ENCODE measurements around the gene ENPP3. TPM values are rescaled to one million over a fixed set of nuclear protein-coding genes. Genes with fewer than 3 reads are reported as not detected.

ENPP3 gene
- total and polyA plus RNA-seq, 2 of the 13 experiments (the other 11 are each of a cell fraction or from before 2014, with no cell fraction given) = 40.0 to 75.4 TPM

- TF ChIP-seq ATF6 (CRISPR knock-in tag; conservative IDR thresholded peaks at IDR 0.05) = no peak
- TF ChIP-seq DPF2 (CRISPR knock-in tag; IDR thresholded peaks at IDR 0.05; ENCODE audit: borderline replicate concordance, low read depth) = peak; percentile 80; the same call in 1 of the 2 replicates
- no peak for TF ChIP-seq CHD2 (IDR thresholded peaks at IDR 0.05; ENCODE audit: low read depth, low read length)
- TF ChIP-seq ZNF230 (CRISPR knock-in tag; IDR thresholded peaks at IDR 0.05) = no peak
- no peak for TF ChIP-seq KLF6 (CRISPR knock-in tag; IDR thresholded peaks at IDR 0.05)
- no peak for TF ChIP-seq KLF12 (CRISPR knock-in tag; IDR thresholded peaks at IDR 0.05; ENCODE audit: borderline replicate concordance)
- no peak for TF ChIP-seq SIX4 (CRISPR knock-in tag; IDR thresholded peaks at IDR 0.05)
- TF ChIP-seq FUBP1 (CRISPR knock-in tag; IDR thresholded peaks at IDR 0.05; ENCODE audit: borderline replicate concordance) = no peak
- no peak for TF ChIP-seq CCAR2 (optimal IDR thresholded peaks at IDR 0.05; ENCODE audit: low read depth, low read length)
- TF ChIP-seq ZBTB7B (CRISPR knock-in tag; IDR thresholded peaks at IDR 0.05) = 0 out of 2 replicates have a peak, but pooled peaks have one; percentile 20
- no peak for TF ChIP-seq ZNF382 (CRISPR knock-in tag; IDR thresholded peaks at IDR 0.05; ENCODE audit: borderline replicate concordance)
- TF ChIP-seq DRAP1 (CRISPR knock-in tag; IDR thresholded peaks at IDR 0.05) = peak; percentile 53; the same call in 1 of the 2 replicates
- TF ChIP-seq MED8 (CRISPR knock-in tag; IDR thresholded peaks at IDR 0.05; ENCODE audit: insufficient replicate concordance) = peak; percentile 78
- no peak for TF ChIP-seq FOXA1 (IDR thresholded peaks at IDR 0.05)
- TF ChIP-seq FOXA1 (CRISPR knock-in tag; IDR thresholded peaks at IDR 0.05) = peak; percentile 80
- TF ChIP-seq ZNF275 (CRISPR knock-in tag; IDR thresholded peaks at IDR 0.05; ENCODE audit: borderline replicate concordance) = no peak
- TF ChIP-seq ATF7 (IDR thresholded peaks at IDR 0.05) = no peak
- TF ChIP-seq ATF7 (CRISPR knock-in tag; IDR thresholded peaks at IDR 0.05) = no peak
- peak; percentile 29; the same call in 1 of the 2 replicates for TF ChIP-seq HNF1B (CRISPR knock-in tag; IDR thresholded peaks at IDR 0.05)
- TF ChIP-seq AHR (CRISPR knock-in tag; IDR thresholded peaks at IDR 0.05) = no peak
- no peak for TF ChIP-seq HOXA5 (CRISPR knock-in tag; IDR thresholded peaks at IDR 0.05)
- TF ChIP-seq SMARCE1 (IDR thresholded peaks at IDR 0.05; ENCODE audit: borderline replicate concordance) = no peak
- TF ChIP-seq ZNF740 (CRISPR knock-in tag; IDR thresholded peaks at IDR 0.05) = no peak
These were observed 128.1 kb downstream of the ENPP3 start (continued) for GRCh38 chr6:131765081-131765803.
